CD4-positive, alpha-beta memory T cell (primary cell): ENCODE results near the gene SEC14L1. TPM values are rescaled to one million over a fixed set of nuclear protein-coding genes. Genes with fewer than 3 reads are reported as not detected.

Experiments used
- CTCF ChIA-PET: fragments of 350-600 bp; sonication (Branson Sonifier 250); formaldehyde crosslinking; loops from one replicate; lab custom pipeline; 2021; ENCODE audit warnings: inconsistent platforms; ENCODE audit not compliant: partially characterized antibody; lab: Charles Lee
- POLR2A ChIA-PET: fragments of 350-600 bp; sonication (Branson Sonifier 250); formaldehyde crosslinking; loops from one replicate; lab custom pipeline; 2021; ENCODE audit not compliant: partially characterized antibody; lab: Charles Lee
- DNase-seq, 5 donors: peaks; one replicate each; pipeline versions ENCODE4 v3.0.0 to v3.0.0-alpha.2; 2020 to 2022; ENCODE audit warnings: mixed read lengths in 1 of 5
- H3K27ac ChIP-seq: one replicate; pipeline ENCODE4 v1.7.0; 2013; ENCODE audit warnings: low read depth, low read length
- H3K27me3 ChIP-seq: 2 replicates; pipeline ENCODE4 v1.7.0; 2013; ENCODE audit warnings: mild to moderate bottlenecking, low read length, moderate library complexity; ENCODE audit not compliant: insufficient read depth
- H3K36me3 ChIP-seq: 2 replicates; pipeline ENCODE4 v1.7.0; 2013; ENCODE audit warnings: mild to moderate bottlenecking, low read length, moderate library complexity; ENCODE audit not compliant: insufficient read depth
- H3K4me1 ChIP-seq: 2 replicates; pipeline ENCODE4 v1.7.0; 2013; ENCODE audit warnings: mild to moderate bottlenecking, low read length, moderate library complexity; ENCODE audit not compliant: insufficient read depth
- H3K4me3 ChIP-seq, 2 donors: one replicate each; pipeline ENCODE4 v1.7.0; 2013; ENCODE audit warnings: low read length in 2 of 2, mild to moderate bottlenecking in 1 of 2
- H3K9me3 ChIP-seq, 2 donors: one replicate each; pipeline ENCODE4 v1.7.0; 2013; ENCODE audit warnings: low read length in 2 of 2, control low read depth in 1 of 2; ENCODE audit not compliant: control insufficient read depth in 1 of 2
- H3K27ac Mint-ChIP-seq, 7 donors: one replicate each; pipeline ENCODE4 v1.8.0; 2020 to 2021; ENCODE audit warnings: mixed read lengths in 7 of 7, mild to moderate bottlenecking in 6 of 7, inconsistent platforms in 3 of 7, moderate library complexity in 3 of 7
- H3K27me3 Mint-ChIP-seq, 2 donors: one replicate each; pipeline ENCODE4 v1.8.0; 2020 to 2021; ENCODE audit warnings: mixed read lengths in 2 of 2
- H3K36me3 Mint-ChIP-seq, 2 donors: one replicate each; pipeline ENCODE4 v1.8.0; 2020 to 2021; ENCODE audit warnings: mixed read lengths in 2 of 2, inconsistent platforms in 1 of 2, mild to moderate bottlenecking in 1 of 2
- H3K4me1 Mint-ChIP-seq, 4 donors: one replicate each; pipeline ENCODE4 v1.8.0; 2020 to 2021; ENCODE audit warnings: mixed read lengths in 4 of 4, mild to moderate bottlenecking in 1 of 4
- H3K4me3 Mint-ChIP-seq, 8 donors: one replicate each; pipeline ENCODE4 v1.8.0; 2020 to 2021; ENCODE audit warnings: mixed read lengths in 8 of 8, mild to moderate bottlenecking in 7 of 8, moderate library complexity in 6 of 8, inconsistent platforms in 3 of 8
- H3K9me3 Mint-ChIP-seq, 8 donors: one replicate each; pipeline ENCODE4 v1.8.0; 2020 to 2021; ENCODE audit warnings: mixed read lengths in 8 of 8, mild to moderate bottlenecking in 5 of 8, inconsistent platforms in 3 of 8, moderate library complexity in 1 of 8
- intact Hi-C: fragments of 100-400 bp; cut with micrococcal nuclease; formaldehyde crosslinking; loops from one replicate; pipeline ENCODE4 v1.15.1; 2023
- polyA plus RNA-seq, 2 donors: library from polyadenylated mRNA; unstranded; fragments of 300-500 nt; fragmentation: Illumina TruSeq; gene quantifications; one replicate each; pipeline ENCODE4 v1.2.3, GENCODE V29; 2021
- total RNA-seq, 2 experiments: library from RNA; stranded (reverse); gene quantifications; one replicate each; pipeline ENCODE4 v1.2.3, GENCODE V29; 2021

The SEC14L1 gene
- total and polyA plus RNA-seq, 4 experiments from 2014 or later: 8.9 to 35.5 (median 25.9) TPM

DNA sequence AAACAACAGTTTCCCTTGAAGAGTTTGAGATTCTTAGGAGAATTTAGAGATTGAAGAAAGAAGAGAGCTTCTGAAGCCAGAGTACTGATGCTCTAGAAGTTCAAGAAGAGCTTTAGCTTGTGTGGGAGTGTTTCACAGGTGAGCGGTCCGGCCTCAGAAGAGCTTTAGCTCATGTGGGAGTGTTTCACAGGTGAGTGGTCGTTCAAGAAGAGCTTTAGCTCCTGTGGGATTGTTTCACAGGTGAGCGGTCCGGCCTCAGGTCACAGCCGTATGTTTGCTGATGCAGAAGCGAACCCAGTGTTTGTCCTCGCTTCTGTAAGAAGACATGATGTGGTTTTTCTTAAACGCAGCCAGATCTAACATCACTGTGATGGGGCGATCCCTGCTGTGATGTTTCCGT lies 76.4 kb downstream of the SEC14L1 start:
- ChIA-PET CTCF (no interaction called here), POLR2A (interaction anchor here (1.5 kb wide), 1 partner anchor 77 kb away, joined by 3 read pairs; the partner anchor contains the start of gene SEC14L1)
- peaks cover 44 to 53% of the 10 kb centered on the region in 2 donors for H3K36me3 Mint-ChIP-seq
- H3K4me1 ChIP-seq: no peaks in the 10 kb centered on the region
- no peaks in the 10 kb centered on the region for H3K27me3 Mint-ChIP-seq
- H3K36me3 ChIP-seq: peaks cover 31% of the 10 kb centered on the region
- peaks cover 0 to 4% (median 0%) of the 10 kb centered on the region in 4 donors for H3K4me1 Mint-ChIP-seq
- no peaks in the 10 kb centered on the region for H3K9me3 Mint-ChIP-seq
- no peak overlapping the region for H3K27ac ChIP-seq
- H3K9me3 ChIP-seq: no peaks in the 10 kb centered on the region
- no peak overlapping the region for H3K4me3 ChIP-seq
- no peak overlapping the region for H3K27ac Mint-ChIP-seq
- DNase-seq: no peak
- no peak overlapping the region for H3K4me3 Mint-ChIP-seq
- no peaks in the 10 kb centered on the region for H3K27me3 ChIP-seq
- intact Hi-C loops: no loop called here

DNA sequence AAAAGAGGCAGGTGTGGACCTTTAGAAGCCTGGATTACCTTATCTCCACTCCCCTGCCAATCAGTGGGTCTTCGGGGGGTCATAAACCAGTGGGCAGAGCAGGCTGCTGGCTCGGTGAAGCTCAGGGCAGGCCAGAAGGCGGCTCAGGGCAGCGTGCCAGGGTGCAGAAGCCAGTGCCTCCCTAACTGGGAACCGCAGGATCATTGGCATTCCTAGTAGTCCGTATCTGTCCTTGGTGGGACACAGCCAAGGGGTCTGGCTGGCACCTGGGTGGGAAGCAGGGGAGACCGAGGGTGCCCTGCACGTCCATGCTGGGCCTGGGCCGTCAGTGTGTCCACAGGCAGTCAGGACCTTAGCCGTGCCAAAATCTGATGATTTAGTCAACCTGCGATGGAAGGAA lies 76.8 kb downstream of the SEC14L1 start:
- no peaks in the 10 kb centered on the region for H3K4me1 ChIP-seq
- no peak overlapping the region for H3K27ac ChIP-seq

DNA sequence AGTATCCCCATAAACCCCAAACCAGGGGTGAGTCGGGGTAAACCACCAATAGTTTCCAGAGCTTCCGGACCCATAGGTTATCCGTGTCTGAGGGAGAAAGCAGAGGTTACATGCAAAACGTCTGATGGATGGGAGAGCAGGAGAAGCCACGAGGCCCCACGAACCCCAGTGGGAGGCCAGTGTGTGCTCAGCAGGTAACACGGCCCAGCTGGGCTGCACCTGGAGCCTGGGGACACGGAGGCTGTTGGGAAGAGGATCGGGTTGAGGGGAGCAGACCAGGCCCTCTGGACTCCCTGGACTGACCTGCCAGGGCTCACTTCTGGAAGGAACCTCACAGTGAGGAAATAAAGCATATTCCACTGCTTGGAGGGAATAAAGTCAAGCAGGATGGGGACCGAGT lies 78.1 kb downstream of the SEC14L1 start:
- Mint-ChIP-seq H3K27me3 (no peaks in the 10 kb centered on the region), H3K36me3 (peaks cover 36 to 39% of the 10 kb centered on the region in 2 donors), H3K4me1 (peaks cover 0 to 4% (median 0%) of the 10 kb centered on the region in 4 donors), H3K9me3 (no peaks in the 10 kb centered on the region), H3K27ac (no peak overlapping the region), H3K4me3 (no peak overlapping the region)
- no peaks in the 10 kb centered on the region for H3K9me3 ChIP-seq
- CTCF ChIA-PET: no interaction called here
- H3K27me3 ChIP-seq: no peaks in the 10 kb centered on the region
- peaks cover 19% of the 10 kb centered on the region for H3K36me3 ChIP-seq
- intact Hi-C loops: no loop called here
- POLR2A ChIA-PET: no interaction called here
- no peak overlapping the region for H3K4me3 ChIP-seq
- no peaks in the 10 kb centered on the region for H3K4me1 ChIP-seq
- no peak overlapping the region for H3K27ac ChIP-seq
- DNase-seq: no peak

More for the DNA sequence above, 76.8 kb downstream of the SEC14L1 start:
- H3K9me3 ChIP-seq: no peaks in the 10 kb centered on the region
- H3K27ac Mint-ChIP-seq: no peak overlapping the region
- no peak overlapping the region for H3K4me3 Mint-ChIP-seq
- peaks cover 0 to 4% (median 0%) of the 10 kb centered on the region in 4 donors for H3K4me1 Mint-ChIP-seq
- H3K36me3 Mint-ChIP-seq: peaks cover 40 to 49% of the 10 kb centered on the region in 2 donors
- ChIA-PET POLR2A (interaction anchor here (1.5 kb wide), 1 partner anchor 77 kb away, joined by 3 read pairs; the partner anchor contains the start of gene SEC14L1), CTCF (no interaction called here)
- DNase-seq: no peak
- no peak overlapping the region for H3K4me3 ChIP-seq
- no peaks in the 10 kb centered on the region for H3K27me3 ChIP-seq
- intact Hi-C loops: no loop called here
- H3K9me3 Mint-ChIP-seq: no peaks in the 10 kb centered on the region
- peaks cover 27% of the 10 kb centered on the region for H3K36me3 ChIP-seq
- H3K27me3 Mint-ChIP-seq: no peaks in the 10 kb centered on the region

DNA sequence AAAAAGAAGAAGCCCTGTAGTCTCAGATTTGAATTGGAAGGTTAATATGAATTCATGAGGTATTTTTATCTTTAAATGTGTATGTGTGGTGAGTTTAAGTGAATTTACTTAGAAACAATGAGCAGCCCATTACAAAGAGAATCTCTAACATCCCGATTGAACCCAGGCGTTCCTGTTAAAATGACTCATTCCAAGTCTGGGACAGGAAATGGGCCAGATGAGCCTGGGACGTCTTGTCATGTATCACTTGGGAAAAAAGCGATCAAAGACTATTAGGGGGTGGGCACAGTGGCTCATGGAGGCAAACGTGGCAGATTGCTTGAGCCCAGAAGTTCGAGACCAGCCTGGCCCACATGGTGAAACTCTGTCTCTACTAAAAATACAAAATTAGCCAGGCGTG lies 81.6 kb downstream of the SEC14L1 start:
- H3K27ac Mint-ChIP-seq: peak overlapping the region in 1 of 7 donors; percentile 42

DNA sequence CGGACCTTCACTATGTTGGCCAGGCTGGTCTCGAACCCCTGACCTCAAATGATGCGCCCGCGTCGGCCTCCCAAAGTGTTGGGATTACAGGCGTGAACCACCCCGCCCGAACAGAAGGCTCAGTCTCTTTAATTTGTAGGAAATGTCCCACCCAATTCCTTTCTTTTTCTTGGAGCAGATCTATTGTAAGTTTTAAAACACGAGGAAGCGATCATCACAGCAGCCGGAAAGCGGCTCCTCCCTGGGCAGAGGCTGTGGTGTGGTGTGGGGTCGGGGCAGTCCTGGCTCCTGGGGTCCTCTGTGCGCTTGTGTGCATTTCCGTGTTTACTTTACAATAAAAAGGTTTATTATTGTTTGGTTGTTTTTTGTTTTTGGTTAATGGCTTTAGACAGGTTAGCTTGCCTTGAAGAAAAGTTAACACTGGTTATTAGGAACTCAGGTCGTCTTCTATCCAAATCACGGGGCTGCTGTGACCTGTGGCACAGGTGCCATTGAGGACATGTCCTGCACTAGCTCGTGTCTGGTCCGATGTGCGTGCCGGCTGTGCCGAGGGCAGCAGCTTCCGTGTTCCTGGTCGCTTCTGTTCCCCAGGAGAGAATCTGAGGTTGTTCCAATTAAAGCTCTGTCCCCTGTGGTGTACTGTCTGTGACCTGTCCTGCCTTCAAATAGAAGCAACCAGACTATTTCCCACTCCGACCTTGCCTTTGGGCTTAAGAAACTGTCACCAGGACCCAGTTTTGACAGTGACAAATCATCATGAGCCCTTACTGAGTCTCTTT lies 83.1 kb downstream of the SEC14L1 start:
- Mint-ChIP-seq H3K9me3 (peaks cover 0 to 8% (median 2%) of the 10 kb centered on the region in 8 donors), H3K4me3 (no peak overlapping the region), H3K36me3 (peaks cover 4 to 5% of the 10 kb centered on the region in 2 donors), H3K27me3 (no peaks in the 10 kb centered on the region), H3K27ac (no peak overlapping the region), H3K4me1 (no peaks in the 10 kb centered on the region)
- intact Hi-C loops: no loop called here
- Histone ChIP-seq H3K9me3 (peaks cover 0 to 5% of the 10 kb centered on the region in 2 donors), H3K27ac (no peak overlapping the region), H3K4me3 (no peak overlapping the region), H3K27me3 (no peaks in the 10 kb centered on the region), H3K4me1 (no peaks in the 10 kb centered on the region), H3K36me3 (no peaks in the 10 kb centered on the region)
- CTCF ChIA-PET: no interaction called here
- POLR2A ChIA-PET: no interaction called here
- DNase-seq: no peak

More for the DNA sequence above, 81.6 kb downstream of the SEC14L1 start:
- H3K27me3 ChIP-seq: no peaks in the 10 kb centered on the region
- DNase-seq: no peak
- H3K4me1 ChIP-seq: no peaks in the 10 kb centered on the region
- H3K9me3 ChIP-seq: peaks cover 0 to 5% of the 10 kb centered on the region in 2 donors
- no peaks in the 10 kb centered on the region for H3K36me3 ChIP-seq
- Mint-ChIP-seq H3K4me3 (no peak overlapping the region), H3K36me3 (peaks cover 14 to 15% of the 10 kb centered on the region in 2 donors), H3K27me3 (no peaks in the 10 kb centered on the region), H3K4me1 (no peaks in the 10 kb centered on the region), H3K9me3 (peaks cover 0 to 8% (median 2%) of the 10 kb centered on the region in 8 donors)
- intact Hi-C loops: no loop called here
- ChIA-PET POLR2A (no interaction called here), CTCF (interaction anchor here (0.7 kb wide), 1 partner anchor 824 kb away, joined by 5 read pairs; no protein-coding TSS in a partner anchor)
- no peak overlapping the region for H3K27ac ChIP-seq
- H3K4me3 ChIP-seq: no peak overlapping the region

DNA sequence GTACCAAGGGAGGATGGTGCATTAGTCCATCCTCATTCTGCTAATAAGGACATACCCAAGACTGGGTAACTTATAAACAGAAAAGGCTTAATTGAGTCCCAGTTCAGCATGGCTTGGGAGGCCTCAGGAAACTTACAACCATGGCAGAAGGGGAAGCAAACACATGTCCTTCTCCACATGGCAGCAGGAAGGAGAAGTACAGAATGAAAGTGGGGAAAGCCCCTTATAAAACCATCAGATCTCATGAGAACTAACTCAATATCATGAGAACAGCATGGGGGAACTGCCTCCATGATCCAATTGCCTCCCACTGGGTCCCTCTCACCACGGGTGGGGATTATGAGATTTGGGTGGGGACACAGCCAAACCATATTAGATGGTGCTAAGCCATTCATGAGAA lies 84.5 kb downstream of the SEC14L1 start:
- Mint-ChIP-seq H3K36me3 (no peaks in the 10 kb centered on the region), H3K9me3 (peaks cover 0 to 8% (median 2%) of the 10 kb centered on the region in 8 donors), H3K27ac (peak overlapping the region in 1 of 7 donors; percentile 31), H3K4me1 (no peaks in the 10 kb centered on the region), H3K27me3 (no peaks in the 10 kb centered on the region), H3K4me3 (no peak overlapping the region)
- Histone ChIP-seq H3K36me3 (no peaks in the 10 kb centered on the region), H3K4me1 (no peaks in the 10 kb centered on the region), H3K9me3 (peaks cover 0 to 5% of the 10 kb centered on the region in 2 donors), H3K4me3 (no peak overlapping the region), H3K27me3 (no peaks in the 10 kb centered on the region), H3K27ac (no peak overlapping the region)
- CTCF ChIA-PET: no interaction called here
- no peak for DNase-seq
- POLR2A ChIA-PET: no interaction called here
- intact Hi-C loops: no loop called here

DNA sequence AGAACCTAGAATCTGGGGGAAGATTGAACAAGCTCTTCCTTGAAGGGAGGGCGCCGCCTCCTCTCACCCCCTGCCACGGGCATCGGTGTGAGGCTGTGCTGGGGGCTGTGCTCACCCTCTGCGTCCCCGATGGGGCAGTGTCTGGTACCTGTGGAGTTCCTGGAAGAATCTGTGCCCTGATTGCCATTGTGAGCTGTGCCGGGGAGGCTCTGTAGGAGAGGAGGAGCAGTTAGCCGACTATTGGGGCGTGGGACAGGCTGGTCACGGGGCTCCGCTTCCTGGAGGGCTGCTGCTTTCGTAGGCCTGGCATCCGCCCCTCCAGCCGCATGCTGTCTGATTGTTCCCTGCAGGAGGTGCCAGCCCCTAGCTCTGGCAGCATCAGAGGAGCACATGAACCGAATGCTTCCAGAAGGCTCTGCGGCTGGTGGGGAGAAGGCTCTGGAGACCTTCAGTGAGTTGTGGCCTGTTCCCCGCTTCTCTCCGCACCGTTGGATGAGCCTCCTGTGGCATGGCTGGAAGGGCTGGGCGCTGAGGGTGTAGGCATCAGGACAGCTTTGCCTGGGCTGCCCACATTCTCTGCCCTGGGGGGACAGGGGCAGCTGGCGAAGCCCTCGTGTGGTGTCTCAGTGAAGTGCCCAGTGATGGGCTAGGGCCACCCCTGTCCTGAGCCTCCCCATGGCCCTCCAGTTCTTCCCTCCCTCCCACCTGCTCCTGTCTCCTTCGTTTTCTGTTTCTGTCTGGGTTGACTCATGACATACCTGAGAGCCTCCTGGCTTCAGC lies 86.9 kb downstream of the SEC14L1 start:
- H3K36me3 ChIP-seq: no peaks in the 10 kb centered on the region
- Mint-ChIP-seq H3K27me3 (no peaks in the 10 kb centered on the region), H3K9me3 (peaks cover 0 to 8% (median 2%) of the 10 kb centered on the region in 8 donors), H3K27ac (no peak overlapping the region), H3K36me3 (no peaks in the 10 kb centered on the region), H3K4me3 (no peak overlapping the region), H3K4me1 (no peaks in the 10 kb centered on the region)
- H3K27ac ChIP-seq: no peak overlapping the region
- intact Hi-C loops: no loop called here
- POLR2A ChIA-PET: no interaction called here
- H3K27me3 ChIP-seq: no peaks in the 10 kb centered on the region
- CTCF ChIA-PET: no interaction called here
- H3K4me1 ChIP-seq: no peaks in the 10 kb centered on the region
- H3K4me3 ChIP-seq: no peak overlapping the region
- no peak for DNase-seq
- H3K9me3 ChIP-seq: peaks cover 0 to 5% of the 10 kb centered on the region in 2 donors
